Measurements from ENCODE around the gene MOXD1. TPM values are rescaled to one million over a fixed set of nuclear protein-coding genes. Genes with fewer than 3 reads are reported as not detected.

Gene MOXD1
- total and polyA plus RNA-seq, 12 donors, result 4.8 to 66.3 (median 41.2) TPM

- Histone ChIP-seq H3K27me3 (no peaks in the 10 kb centered on the region), H3K36me3 (replicated peaks in 1 of 2) (no peaks in the 10 kb centered on the region), H3K27ac (no peak overlapping the region), H3K4me1 (replicated peaks in 1 of 2) (no peaks in the 10 kb centered on the region), H3K4me3 (no peak overlapping the region), H3K9me3 (replicated peaks in 1 of 3) (no peaks in the 10 kb centered on the region)
- TF ChIP-seq POLR2A (IDR thresholded peaks at IDR 0.05) (no peak), CTCF (IDR thresholded peaks at IDR 0.05) (no peak)
- WGBS, 4 donors, result 63 to 80% (median 71%) methylated on average over 1 of the region's 1 CpG
- no peak for DNase-seq
- intact Hi-C loops (cut with DNase I), result no loop called here
Measured at GRCh38 chr6:132287101-132287500, 114.2 kb downstream of the MOXD1 start.

- no peak for TF ChIP-seq POLR2A (IDR thresholded peaks at IDR 0.05)
- no peak for TF ChIP-seq CTCF (IDR thresholded peaks at IDR 0.05)
- Histone ChIP-seq H3K4me1 (replicated peaks in 1 of 2) (no peaks in the 10 kb centered on the region), H3K27me3 (no peaks in the 10 kb centered on the region), H3K36me3 (replicated peaks in 1 of 2) (no peaks in the 10 kb centered on the region), H3K9me3 (replicated peaks in 1 of 3) (no peaks in the 10 kb centered on the region), H3K27ac (no peak overlapping the region), H3K4me3 (no peak overlapping the region)
- WGBS, 4 donors, result 72 to 83% (median 80%) methylated on average over 5 of the region's 5 CpGs
- intact Hi-C loops (cut with DNase I), result no loop called here
- DNase-seq, result no peak
Measured at GRCh38 chr6:132286298-132287019, 114.8 kb downstream of the MOXD1 start.

GRCh38 chr6:132285004-132285780 is 116.1 kb downstream of the MOXD1 start:
- 76 to 82% (median 77%) methylated on average over 11 of the region's 11 CpGs for WGBS, 4 donors
- DNase-seq, result peak in 1 of 7 donors; percentile 64
- intact Hi-C loops (cut with DNase I), result no loop called here
- TF ChIP-seq POLR2A (IDR thresholded peaks at IDR 0.05) (no peak), CTCF (IDR thresholded peaks at IDR 0.05) (no peak)
- Histone ChIP-seq H3K27me3 (peaks cover 6% of the 10 kb centered on the region), H3K27ac (no peak overlapping the region), H3K4me1 (replicated peaks in 1 of 2) (no peaks in the 10 kb centered on the region), H3K4me3 (no peak overlapping the region), H3K36me3 (replicated peaks in 1 of 2) (no peaks in the 10 kb centered on the region), H3K9me3 (replicated peaks in 1 of 3) (no peaks in the 10 kb centered on the region)

- H3K27ac ChIP-seq, result no peak overlapping the region
- H3K27me3 ChIP-seq, result peaks cover 8% of the 10 kb centered on the region
- H3K9me3 ChIP-seq (replicated peaks in 1 of 3), result no peaks in the 10 kb centered on the region
- intact Hi-C loops (cut with DNase I), result loop anchor here (5.0 kb wide), 1 partner anchor 200 kb away; no protein-coding TSS in a partner anchor
- H3K4me3 ChIP-seq, result no peak overlapping the region
- no peak for DNase-seq
- TF ChIP-seq CTCF (IDR thresholded peaks at IDR 0.05), result no peak
- no peak for TF ChIP-seq POLR2A (IDR thresholded peaks at IDR 0.05)
- WGBS, 4 donors, result 85 to 91% (median 87%) methylated on average over 7 of the region's 7 CpGs
- no peaks in the 10 kb centered on the region for H3K36me3 ChIP-seq (replicated peaks in 1 of 2)
- H3K4me1 ChIP-seq (replicated peaks in 1 of 2), result no peaks in the 10 kb centered on the region
Measured at GRCh38 chr6:132282696-132283095, 118.6 kb downstream of the MOXD1 start.
